ENCODE measurements around the gene STK38L. TPM values are rescaled to one million over a fixed set of nuclear protein-coding genes. Genes with fewer than 3 reads are reported as not detected.

Gene STK38L
- total RNA-seq, 3 donors from 2014 or later: 29.4 to 48.8 (median 37.9) TPM

- TF ChIP-seq POLR2AphosphoS5 (IDR thresholded peaks at IDR 0.05) (no peak), CTCF (IDR thresholded peaks at IDR 0.05) (no peak), POLR2A (IDR thresholded peaks at IDR 0.05) (no peak)
- H3K27ac ChIP-seq: no peak overlapping the region
- intact Hi-C loops (cut with DNase I; ENCODE audit: low total_unique reads): no loop called here
Measured at GRCh38 chr12:27361372-27361771, 117.3 kb downstream of the STK38L start.

GRCh38 chr12:27366621-27367020 lies 122.5 kb downstream of the STK38L start:
- intact Hi-C loops (cut with DNase I; ENCODE audit: low total_unique reads): no loop called here

More at GRCh38 chr12:27361372-27361771, 117.3 kb downstream of the STK38L start:
- H3K4me3 ChIP-seq: no peak overlapping the region
- DNase-seq (ENCODE audit: low spot score in 2 of 2): no peak
- H3K4me1 ChIP-seq: no peaks in the 10 kb centered on the region
- no peaks in the 10 kb centered on the region for H3K27me3 ChIP-seq
- no peaks in the 10 kb centered on the region for H3K36me3 ChIP-seq
- H3K9me3 ChIP-seq: no peaks in the 10 kb centered on the region

GRCh38 chr12:27367078-27367477 lies 123.0 kb downstream of the STK38L start:
- no peak for DNase-seq (ENCODE audit: low spot score in 2 of 2)
- Histone ChIP-seq H3K4me3 (no peak overlapping the region), H3K4me1 (no peaks in the 10 kb centered on the region), H3K36me3 (no peaks in the 10 kb centered on the region), H3K9me3 (no peaks in the 10 kb centered on the region), H3K27me3 (no peaks in the 10 kb centered on the region), H3K27ac (no peak overlapping the region)
- intact Hi-C loops (cut with DNase I; ENCODE audit: low total_unique reads): no loop called here
- TF ChIP-seq POLR2AphosphoS5 (IDR thresholded peaks at IDR 0.05) (no peak), POLR2A (IDR thresholded peaks at IDR 0.05) (no peak), CTCF (IDR thresholded peaks at IDR 0.05) (no peak)

More at GRCh38 chr12:27366621-27367020, 122.5 kb downstream of the STK38L start:
- no peaks in the 10 kb centered on the region for H3K4me1 ChIP-seq
- H3K9me3 ChIP-seq: no peaks in the 10 kb centered on the region
- no peaks in the 10 kb centered on the region for H3K36me3 ChIP-seq
- no peak for TF ChIP-seq CTCF (IDR thresholded peaks at IDR 0.05)
- TF ChIP-seq POLR2AphosphoS5 (IDR thresholded peaks at IDR 0.05): no peak
- no peak for TF ChIP-seq POLR2A (IDR thresholded peaks at IDR 0.05)
- no peak overlapping the region for H3K27ac ChIP-seq
- DNase-seq (ENCODE audit: low spot score in 2 of 2): no peak
- H3K27me3 ChIP-seq: no peaks in the 10 kb centered on the region
- no peak overlapping the region for H3K4me3 ChIP-seq

Other genes with a start within 250 kb of the STK38L start
- gene TM7SF3, start 229.9 kb upstream of the STK38L start, total RNA-seq: 10 to 100 TPM; 40.2 to 60.0 (median 56.1) TPM
- 10 to 100 TPM; 41.1 to 71.3 (median 55.7) TPM for gene MED21, start 221.7 kb upstream of the STK38L start, total RNA-seq
- not detected for gene C12orf71, start 161.7 kb upstream of the STK38L start, total RNA-seq
- 1 to 10 TPM; 1.3 to 2.4 (median 1.3) TPM for gene BMAL2, start 88.5 kb downstream of the STK38L start, total RNA-seq
- gene SMCO2, start 202.4 kb downstream of the STK38L start, total RNA-seq: not detected